Activated gamma-delta T cell (primary cell): Measurements from ENCODE around the gene TTC4.

Experiments
- DNase-seq: peaks from one replicate; lab custom pipeline; 2025; lab: John Stamatoyannopoulos, UW

TTC4 gene

DNA sequence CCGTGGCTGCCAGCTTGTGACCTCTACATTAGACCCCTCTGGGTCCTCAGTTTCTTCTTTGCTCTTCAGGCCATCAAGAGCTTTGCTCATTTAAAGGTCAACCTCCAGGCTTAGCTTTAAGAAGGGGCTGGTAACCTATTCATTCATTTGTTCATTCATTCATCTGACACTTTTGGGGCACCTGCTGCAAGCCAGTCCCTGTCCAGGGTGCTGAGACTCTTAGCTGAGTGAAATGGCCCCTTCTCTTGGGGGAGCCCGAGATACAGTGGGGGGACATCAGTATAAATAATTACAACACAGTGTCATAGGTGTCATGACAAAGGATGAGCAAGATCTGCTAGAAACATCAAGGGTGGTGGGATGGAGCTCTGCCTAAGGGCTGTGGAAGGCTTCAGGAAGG is 10.5 kb upstream of the TTC4 start:
- no peak for DNase-seq

DNA sequence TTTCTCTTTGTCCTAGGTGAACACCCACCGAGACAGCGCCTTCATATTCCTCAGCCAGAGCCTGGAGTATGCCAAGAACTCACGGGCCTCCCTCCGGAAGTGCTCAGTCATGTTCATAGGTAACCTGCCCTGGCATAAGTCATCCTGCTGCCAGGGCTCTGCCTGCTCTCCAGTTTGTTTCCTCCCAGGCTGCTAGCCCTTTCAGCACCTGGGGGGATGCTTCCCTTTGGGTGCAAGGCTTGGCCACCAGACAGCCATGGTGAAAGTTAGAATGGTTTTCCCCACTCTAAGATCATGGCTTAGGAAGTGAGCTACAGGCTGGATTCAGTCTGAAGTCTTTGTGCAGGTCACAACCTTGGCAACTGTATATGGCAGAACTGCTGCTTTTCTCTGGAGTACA is 9.2 kb upstream of the TTC4 start:
- DNase-seq = no peak

GRCh38 chr1:54708385-54708784 is 7.3 kb upstream of the TTC4 start:
- DNase-seq = no peak

DNA sequence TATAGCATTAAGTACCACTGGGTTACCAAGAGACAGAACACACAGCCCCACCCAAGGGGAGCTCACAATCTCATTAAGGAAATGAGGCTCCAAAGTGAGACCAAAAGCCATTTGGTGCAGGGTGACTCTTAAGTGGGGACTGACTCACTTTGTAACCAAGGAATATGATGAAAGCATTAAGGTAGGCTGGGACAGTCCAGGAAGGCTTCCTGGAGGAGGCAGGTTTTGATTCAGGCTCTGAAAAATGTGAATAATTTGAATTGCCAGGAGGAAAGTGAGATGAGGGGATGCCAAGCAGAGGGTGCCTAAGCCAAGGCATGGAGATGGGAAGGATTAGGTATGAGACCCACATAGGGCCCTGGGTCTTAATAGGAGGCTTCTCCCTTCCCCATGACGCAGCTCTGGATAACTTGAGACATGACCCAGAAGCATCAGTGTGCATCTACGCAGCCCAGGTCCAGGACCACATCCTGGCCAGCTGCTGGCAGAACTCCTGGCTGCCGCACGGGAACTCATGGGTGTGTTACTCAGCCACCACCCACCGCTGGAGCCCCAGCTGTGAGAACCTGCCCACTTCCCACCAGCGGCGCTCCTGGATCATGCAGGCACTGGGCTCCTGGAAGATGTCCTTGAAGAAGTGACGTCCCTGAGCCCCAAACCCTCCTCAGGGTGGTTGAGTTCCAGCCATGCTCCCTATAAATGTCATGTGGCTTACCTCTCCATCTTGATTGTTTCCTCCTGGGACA is 5.9 kb upstream of the TTC4 start:
- DNase-seq = no peak

- no peak for DNase-seq
Observed at GRCh38 chr1:54710434-54710833, 5.2 kb upstream of the TTC4 start.

- no peak for DNase-seq
Observed at GRCh38 chr1:54710841-54711240, 4.8 kb upstream of the TTC4 start.

DNA sequence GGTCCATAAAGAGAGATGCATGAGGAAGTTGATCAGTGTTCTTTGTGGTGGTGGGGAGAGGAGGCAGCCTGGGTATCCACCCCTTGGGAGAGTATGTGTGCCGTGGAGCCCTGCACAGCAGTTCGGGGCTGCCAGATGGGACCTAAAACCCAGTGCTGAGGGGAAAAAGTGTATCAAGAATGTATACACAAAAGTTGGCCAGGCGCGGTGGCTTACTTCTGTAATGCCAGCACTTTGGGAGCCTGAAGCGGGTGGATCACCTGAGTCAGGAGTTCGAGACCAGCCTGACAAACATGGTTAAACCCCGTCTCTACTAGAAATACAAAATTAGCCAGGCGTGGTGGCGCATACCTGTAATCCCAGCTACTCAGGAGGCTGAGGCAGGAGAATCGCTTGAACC is 4.1 kb upstream of the TTC4 start:
- no peak for DNase-seq

GRCh38 chr1:54714881-54715492 is 674 bp upstream of the TTC4 start:
- no peak for DNase-seq

- DNase-seq = no peak
Observed at GRCh38 chr1:54716299-54717047, 812 bp downstream of the TTC4 start.

DNA sequence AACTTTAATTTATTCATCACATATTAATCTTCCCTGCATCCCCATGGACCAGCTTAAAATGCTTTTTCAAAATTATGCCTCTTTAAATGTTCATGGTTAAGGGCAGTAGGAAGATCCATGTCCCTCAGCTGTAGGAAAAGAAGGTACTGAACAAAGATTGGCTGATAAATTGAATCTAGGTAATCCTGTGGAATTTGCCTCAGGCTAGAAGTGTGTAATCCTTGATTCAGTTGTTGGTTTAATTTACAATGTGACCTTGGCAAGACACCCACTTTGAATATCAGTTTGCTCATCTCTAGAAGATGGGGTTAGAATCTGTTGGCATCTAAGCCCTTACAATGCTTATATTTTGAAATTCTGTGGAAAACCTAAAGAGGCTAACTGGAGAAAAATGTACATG is 6.1 kb downstream of the TTC4 start:
- no peak for DNase-seq

GRCh38 chr1:54723985-54724384 is 8.3 kb downstream of the TTC4 start:
- DNase-seq = no peak

DNA sequence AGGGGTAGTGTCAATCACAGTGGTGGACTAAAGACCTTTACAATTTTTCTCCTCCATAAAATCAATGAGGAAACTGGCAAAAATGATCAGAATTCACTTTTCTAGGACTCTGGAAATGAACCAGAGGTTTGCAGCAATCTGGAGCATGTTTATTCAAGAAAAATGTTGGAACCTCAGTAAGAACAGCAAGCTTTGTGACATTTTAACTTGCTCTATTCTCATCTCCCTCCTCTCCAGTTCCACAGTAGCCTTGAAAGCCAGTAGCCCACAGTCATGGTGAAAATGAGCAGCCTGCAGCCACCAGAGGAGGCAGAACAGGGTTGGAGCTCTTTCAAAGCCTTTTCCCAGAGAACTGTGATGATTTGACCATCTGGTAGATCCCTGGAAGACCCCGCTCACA is 9.1 kb downstream of the TTC4 start:
- no peak for DNase-seq

DNA sequence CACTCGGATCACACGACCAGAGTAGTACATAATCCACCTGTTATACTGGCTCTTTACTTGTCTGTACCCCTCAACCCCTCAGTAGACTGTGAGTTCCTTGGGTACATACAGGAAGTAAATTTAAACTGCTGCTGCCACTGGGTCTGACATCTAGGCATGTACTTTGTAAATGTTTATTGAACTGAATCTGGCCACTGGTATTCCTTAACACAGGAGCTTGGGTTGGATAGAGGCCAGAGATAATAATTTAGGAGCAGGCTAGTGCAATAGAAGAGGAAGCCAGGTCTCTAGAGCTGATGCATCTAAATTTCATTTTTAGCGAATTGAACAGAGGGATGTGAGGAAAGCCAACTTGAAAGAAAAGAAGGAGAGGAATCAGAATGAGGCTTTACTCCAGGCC is 12.4 kb downstream of the TTC4 start:
- no peak for DNase-seq

GRCh38 chr1:54736685-54737084 is 21.0 kb downstream of the TTC4 start:
- DNase-seq = no peak

DNA sequence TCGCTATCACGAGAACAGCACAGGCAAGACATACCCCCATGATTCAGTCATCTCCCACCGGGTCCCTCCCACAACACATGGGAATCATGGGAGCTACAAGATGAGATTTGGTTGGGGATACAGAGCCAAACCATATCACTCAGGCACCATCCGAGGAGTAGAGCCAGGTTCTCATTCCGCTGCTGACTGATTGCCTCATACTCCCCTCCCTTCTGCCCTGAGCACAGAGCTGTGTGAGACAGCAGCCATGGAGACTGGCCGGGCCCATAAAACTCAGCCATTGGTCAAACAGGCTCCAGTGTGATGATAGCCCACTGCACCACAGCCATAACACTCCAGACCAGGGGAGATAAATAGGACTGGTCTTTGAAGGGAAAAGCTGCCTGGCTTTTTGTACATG is 22.6 kb downstream of the TTC4 start:
- no peak for DNase-seq

DNA sequence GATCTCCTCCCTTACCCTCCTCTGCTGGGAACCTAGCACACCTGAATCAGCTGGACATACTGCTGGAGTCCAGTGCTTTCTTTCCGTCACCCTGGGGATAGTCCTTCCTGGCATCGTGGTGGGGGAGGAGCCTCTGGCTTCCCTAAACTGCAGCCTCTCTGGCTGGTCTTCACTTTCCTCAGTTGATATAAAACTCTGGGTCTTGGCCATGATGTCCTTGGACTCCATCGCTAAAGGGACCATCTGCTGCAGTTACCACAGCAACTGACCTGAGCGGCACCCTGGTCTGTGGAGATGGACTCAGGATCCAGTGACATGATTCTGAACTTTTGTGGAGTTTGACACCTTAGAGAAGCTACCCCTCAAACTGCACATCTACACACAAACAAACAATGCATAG is 25.9 kb downstream of the TTC4 start:
- no peak for DNase-seq

GRCh38 chr1:54742282-54742681 is 26.6 kb downstream of the TTC4 start:
- DNase-seq = no peak

GRCh38 chr1:54743416-54744226 is 28.0 kb downstream of the TTC4 start:
- no peak for DNase-seq

GRCh38 chr1:54744696-54745095 is 29.0 kb downstream of the TTC4 start:
- no peak for DNase-seq

GRCh38 chr1:54745274-54745673 is 29.6 kb downstream of the TTC4 start:
- no peak for DNase-seq

DNA sequence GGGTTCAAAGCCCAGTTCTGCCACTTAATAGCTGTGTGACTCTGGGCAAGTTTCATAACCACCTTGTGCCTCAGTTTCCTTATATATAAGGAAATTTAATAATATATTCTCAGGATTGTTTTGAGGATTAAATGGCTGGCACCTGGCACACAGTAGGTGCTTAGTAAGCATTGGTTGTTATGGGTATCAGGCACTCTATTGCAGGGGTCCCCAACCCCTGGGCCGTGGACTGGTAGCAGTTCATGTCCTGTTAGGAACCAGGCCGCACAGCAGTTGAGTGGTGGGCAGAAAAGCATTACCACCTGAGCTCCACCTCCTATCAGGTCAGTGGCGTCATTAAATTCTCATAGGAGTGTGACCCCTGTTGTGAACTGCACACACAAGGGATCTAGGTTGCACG is 30.2 kb downstream of the TTC4 start:
- DNase-seq = no peak

GRCh38 chr1:54748094-54748835 is 32.6 kb downstream of the TTC4 start:
- DNase-seq = no peak
